GM23338 (cell line): Measurements from ENCODE around the gene NAP1L4.

ENCODE experiments used
- CREB1 ChIP-seq: fragments of 250-450 bp; sonication (Bioruptor Pico); IDR thresholded peaks from 2 replicates; pipeline ENCODE4 v1.5.0; 2020; ENCODE audit warnings: low read depth, mild to moderate bottlenecking, moderate library complexity
- EZH2 ChIP-seq: fragments of 200-600 bp; sonication (generic); IDR thresholded peaks from one replicate; pipeline ENCODE4 v1.8.0; 2017; ENCODE audit warnings: antibody characterized with exemption, mild to moderate bottlenecking, low read depth; ENCODE audit not compliant: unreplicated experiment
- EZH2phosphoT487 ChIP-seq: fragments of 200-600 bp; sonication (generic); IDR thresholded peaks from one replicate; pipeline ENCODE4 v1.8.1; 2018; ENCODE audit warnings: antibody characterized with exemption; ENCODE audit not compliant: unreplicated experiment
- JUNB ChIP-seq: IDR thresholded peaks from one replicate; pipeline ENCODE4 v1.6.1; 2016; ENCODE audit warnings: antibody characterized with exemption; ENCODE audit not compliant: unreplicated experiment
- NANOG ChIP-seq: IDR thresholded peaks from 2 replicates; pipeline ENCODE4 v1.6.1; 2016; ENCODE audit warnings: antibody characterized with exemption, borderline replicate concordance
- POLR2AphosphoS5 ChIP-seq: IDR thresholded peaks from 2 replicates; pipeline ENCODE4 v1.6.1; 2016; ENCODE audit warnings: antibody characterized with exemption, low read depth
- STAT1 ChIP-seq: IDR thresholded peaks from one replicate; pipeline ENCODE4 v1.6.1; 2016; ENCODE audit warnings: antibody characterized with exemption; ENCODE audit not compliant: unreplicated experiment
- ZNF114 ChIP-seq: fragments of 250-450 bp; sonication (Bioruptor Pico); IDR thresholded peaks from 2 replicates; pipeline ENCODE4 v1.5.0; 2020; ENCODE audit warnings: mild to moderate bottlenecking, moderate library complexity
- ZNF331 ChIP-seq: fragments of 250-450 bp; sonication (Bioruptor Pico); IDR thresholded peaks from 2 replicates; pipeline ENCODE4 v1.5.0; 2020; ENCODE audit warnings: low read depth, mild to moderate bottlenecking, moderate library complexity
- TF ChIP-seq, protein P1 (sequence below), 2 experiments: fragments of 200-600 bp in 1 of 2; sonication (generic) in 1 of 2; conservative IDR thresholded peaks; 2 replicates each; pipeline versions ENCODE4 v1.5.1 to v1.6.1; 2016 to 2017; ENCODE audit warnings: antibody characterized with exemption in 2 of 2, low read depth in 2 of 2, mild to moderate bottlenecking in 2 of 2, moderate library complexity in 1 of 2
- TF ChIP-seq, protein P2 (sequence below): IDR thresholded peaks from one replicate; pipeline ENCODE4 v1.6.1; 2018; ENCODE audit warnings: antibody characterized with exemption; ENCODE audit not compliant: unreplicated experiment
- TF ChIP-seq, protein P3 (sequence below): IDR thresholded peaks from 2 replicates; pipeline ENCODE4 v1.6.1; 2016; ENCODE audit warnings: antibody characterized with exemption
- TF ChIP-seq, protein P4 (sequence below): fragments of 250-450 bp; sonication (Bioruptor Pico); IDR thresholded peaks from 2 replicates; pipeline ENCODE4 v1.5.0; 2020; ENCODE audit warnings: mild to moderate bottlenecking, moderate library complexity

DNA sequence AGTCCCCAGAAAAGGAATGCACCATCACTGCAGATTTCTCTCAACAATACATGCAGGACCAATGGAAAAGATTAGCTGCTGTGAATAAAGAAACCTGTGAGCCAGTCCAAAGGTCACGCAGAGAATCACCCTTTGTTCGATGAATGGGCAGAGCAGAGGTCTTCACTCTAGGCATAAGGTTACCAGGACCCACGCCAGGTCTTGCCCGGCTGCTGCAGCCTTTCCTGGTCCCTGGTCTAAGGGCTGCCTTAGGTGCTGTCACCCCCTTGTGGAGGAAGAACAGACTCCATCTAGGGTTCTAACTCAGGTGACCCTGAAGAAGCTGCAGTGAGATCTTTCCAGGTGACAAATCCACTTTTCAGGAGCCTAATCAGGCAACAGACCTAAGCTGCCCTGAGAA lies 29.0 kb upstream of the NAP1L4 start:
- TF ChIP-seq, protein P1, sequence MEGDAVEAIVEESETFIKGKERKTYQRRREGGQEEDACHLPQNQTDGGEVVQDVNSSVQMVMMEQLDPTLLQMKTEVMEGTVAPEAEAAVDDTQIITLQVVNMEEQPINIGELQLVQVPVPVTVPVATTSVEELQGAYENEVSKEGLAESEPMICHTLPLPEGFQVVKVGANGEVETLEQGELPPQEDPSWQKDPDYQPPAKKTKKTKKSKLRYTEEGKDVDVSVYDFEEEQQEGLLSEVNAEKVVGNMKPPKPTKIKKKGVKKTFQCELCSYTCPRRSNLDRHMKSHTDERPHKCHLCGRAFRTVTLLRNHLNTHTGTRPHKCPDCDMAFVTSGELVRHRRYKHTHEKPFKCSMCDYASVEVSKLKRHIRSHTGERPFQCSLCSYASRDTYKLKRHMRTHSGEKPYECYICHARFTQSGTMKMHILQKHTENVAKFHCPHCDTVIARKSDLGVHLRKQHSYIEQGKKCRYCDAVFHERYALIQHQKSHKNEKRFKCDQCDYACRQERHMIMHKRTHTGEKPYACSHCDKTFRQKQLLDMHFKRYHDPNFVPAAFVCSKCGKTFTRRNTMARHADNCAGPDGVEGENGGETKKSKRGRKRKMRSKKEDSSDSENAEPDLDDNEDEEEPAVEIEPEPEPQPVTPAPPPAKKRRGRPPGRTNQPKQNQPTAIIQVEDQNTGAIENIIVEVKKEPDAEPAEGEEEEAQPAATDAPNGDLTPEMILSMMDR (conservative IDR thresholded peaks at IDR 0.05; ENCODE audit: low read depth in 2 of 2), result peak; percentile 57 to 75
- TF ChIP-seq, protein P2, sequence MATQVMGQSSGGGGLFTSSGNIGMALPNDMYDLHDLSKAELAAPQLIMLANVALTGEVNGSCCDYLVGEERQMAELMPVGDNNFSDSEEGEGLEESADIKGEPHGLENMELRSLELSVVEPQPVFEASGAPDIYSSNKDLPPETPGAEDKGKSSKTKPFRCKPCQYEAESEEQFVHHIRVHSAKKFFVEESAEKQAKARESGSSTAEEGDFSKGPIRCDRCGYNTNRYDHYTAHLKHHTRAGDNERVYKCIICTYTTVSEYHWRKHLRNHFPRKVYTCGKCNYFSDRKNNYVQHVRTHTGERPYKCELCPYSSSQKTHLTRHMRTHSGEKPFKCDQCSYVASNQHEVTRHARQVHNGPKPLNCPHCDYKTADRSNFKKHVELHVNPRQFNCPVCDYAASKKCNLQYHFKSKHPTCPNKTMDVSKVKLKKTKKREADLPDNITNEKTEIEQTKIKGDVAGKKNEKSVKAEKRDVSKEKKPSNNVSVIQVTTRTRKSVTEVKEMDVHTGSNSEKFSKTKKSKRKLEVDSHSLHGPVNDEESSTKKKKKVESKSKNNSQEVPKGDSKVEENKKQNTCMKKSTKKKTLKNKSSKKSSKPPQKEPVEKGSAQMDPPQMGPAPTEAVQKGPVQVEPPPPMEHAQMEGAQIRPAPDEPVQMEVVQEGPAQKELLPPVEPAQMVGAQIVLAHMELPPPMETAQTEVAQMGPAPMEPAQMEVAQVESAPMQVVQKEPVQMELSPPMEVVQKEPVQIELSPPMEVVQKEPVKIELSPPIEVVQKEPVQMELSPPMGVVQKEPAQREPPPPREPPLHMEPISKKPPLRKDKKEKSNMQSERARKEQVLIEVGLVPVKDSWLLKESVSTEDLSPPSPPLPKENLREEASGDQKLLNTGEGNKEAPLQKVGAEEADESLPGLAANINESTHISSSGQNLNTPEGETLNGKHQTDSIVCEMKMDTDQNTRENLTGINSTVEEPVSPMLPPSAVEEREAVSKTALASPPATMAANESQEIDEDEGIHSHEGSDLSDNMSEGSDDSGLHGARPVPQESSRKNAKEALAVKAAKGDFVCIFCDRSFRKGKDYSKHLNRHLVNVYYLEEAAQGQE, result no peak
- TF ChIP-seq POLR2AphosphoS5, result no peak
- TF ChIP-seq EZH2phosphoT487, result no peak
- no peak for TF ChIP-seq EZH2
- TF ChIP-seq ZNF331 (CRISPR knock-in tag), result no peak
- TF ChIP-seq NANOG, result no peak
- TF ChIP-seq, protein P3, sequence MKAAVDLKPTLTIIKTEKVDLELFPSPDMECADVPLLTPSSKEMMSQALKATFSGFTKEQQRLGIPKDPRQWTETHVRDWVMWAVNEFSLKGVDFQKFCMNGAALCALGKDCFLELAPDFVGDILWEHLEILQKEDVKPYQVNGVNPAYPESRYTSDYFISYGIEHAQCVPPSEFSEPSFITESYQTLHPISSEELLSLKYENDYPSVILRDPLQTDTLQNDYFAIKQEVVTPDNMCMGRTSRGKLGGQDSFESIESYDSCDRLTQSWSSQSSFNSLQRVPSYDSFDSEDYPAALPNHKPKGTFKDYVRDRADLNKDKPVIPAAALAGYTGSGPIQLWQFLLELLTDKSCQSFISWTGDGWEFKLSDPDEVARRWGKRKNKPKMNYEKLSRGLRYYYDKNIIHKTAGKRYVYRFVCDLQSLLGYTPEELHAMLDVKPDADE, result no peak
- TF ChIP-seq CREB1 (CRISPR knock-in tag), result no peak
- TF ChIP-seq, protein P4, sequence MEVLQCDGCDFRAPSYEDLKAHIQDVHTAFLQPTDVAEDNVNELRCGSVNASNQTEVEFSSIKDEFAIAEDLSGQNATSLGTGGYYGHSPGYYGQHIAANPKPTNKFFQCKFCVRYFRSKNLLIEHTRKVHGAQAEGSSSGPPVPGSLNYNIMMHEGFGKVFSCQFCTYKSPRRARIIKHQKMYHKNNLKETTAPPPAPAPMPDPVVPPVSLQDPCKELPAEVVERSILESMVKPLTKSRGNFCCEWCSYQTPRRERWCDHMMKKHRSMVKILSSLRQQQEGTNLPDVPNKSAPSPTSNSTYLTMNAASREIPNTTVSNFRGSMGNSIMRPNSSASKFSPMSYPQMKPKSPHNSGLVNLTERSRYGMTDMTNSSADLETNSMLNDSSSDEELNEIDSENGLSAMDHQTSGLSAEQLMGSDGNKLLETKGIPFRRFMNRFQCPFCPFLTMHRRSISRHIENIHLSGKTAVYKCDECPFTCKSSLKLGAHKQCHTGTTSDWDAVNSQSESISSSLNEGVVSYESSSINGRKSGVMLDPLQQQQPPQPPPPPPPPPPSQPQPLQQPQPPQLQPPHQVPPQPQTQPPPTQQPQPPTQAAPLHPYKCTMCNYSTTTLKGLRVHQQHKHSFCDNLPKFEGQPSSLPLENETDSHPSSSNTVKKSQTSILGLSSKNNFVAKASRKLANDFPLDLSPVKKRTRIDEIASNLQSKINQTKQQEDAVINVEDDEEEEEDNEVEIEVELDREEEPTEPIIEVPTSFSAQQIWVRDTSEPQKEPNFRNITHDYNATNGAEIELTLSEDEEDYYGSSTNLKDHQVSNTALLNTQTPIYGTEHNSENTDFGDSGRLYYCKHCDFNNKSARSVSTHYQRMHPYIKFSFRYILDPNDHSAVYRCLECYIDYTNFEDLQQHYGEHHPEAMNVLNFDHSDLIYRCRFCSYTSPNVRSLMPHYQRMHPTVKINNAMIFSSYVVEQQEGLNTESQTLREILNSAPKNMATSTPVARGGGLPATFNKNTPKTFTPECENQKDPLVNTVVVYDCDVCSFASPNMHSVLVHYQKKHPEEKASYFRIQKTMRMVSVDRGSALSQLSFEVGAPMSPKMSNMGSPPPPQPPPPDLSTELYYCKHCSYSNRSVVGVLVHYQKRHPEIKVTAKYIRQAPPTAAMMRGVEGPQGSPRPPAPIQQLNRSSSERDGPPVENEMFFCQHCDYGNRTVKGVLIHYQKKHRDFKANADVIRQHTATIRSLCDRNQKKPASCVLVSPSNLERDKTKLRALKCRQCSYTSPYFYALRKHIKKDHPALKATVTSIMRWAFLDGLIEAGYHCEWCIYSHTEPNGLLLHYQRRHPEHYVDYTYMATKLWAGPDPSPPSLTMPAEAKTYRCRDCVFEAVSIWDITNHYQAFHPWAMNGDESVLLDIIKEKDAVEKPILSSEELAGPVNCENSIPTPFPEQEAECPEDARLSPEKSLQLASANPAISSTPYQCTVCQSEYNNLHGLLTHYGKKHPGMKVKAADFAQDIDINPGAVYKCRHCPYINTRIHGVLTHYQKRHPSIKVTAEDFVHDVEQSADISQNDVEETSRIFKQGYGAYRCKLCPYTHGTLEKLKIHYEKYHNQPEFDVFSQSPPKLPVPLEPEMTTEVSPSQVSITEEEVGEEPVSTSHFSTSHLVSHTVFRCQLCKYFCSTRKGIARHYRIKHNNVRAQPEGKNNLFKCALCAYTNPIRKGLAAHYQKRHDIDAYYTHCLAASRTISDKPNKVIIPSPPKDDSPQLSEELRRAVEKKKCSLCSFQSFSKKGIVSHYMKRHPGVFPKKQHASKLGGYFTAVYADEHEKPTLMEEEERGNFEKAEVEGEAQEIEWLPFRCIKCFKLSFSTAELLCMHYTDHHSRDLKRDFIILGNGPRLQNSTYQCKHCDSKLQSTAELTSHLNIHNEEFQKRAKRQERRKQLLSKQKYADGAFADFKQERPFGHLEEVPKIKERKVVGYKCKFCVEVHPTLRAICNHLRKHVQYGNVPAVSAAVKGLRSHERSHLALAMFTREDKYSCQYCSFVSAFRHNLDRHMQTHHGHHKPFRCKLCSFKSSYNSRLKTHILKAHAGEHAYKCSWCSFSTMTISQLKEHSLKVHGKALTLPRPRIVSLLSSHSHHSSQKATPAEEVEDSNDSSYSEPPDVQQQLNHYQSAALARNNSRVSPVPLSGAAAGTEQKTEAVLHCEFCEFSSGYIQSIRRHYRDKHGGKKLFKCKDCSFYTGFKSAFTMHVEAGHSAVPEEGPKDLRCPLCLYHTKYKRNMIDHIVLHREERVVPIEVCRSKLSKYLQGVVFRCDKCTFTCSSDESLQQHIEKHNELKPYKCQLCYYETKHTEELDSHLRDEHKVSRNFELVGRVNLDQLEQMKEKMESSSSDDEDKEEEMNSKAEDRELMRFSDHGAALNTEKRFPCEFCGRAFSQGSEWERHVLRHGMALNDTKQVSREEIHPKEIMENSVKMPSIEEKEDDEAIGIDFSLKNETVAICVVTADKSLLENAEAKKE (CRISPR knock-in tag), result no peak
- no peak for TF ChIP-seq JUNB
- no peak for TF ChIP-seq STAT1
- no peak for TF ChIP-seq ZNF114 (CRISPR knock-in tag)
